Activated naive CD8-positive, alpha-beta T cell treated with anti-CD3 and anti-CD28 coated beads for 36 hours (primary cell): ENCODE measurements around the gene SLC25A25. TPM values are rescaled to one million over a fixed set of nuclear protein-coding genes. Genes with fewer than 3 reads are reported as not detected.
"Not testable (repeated sequence)": the region's sequence is repeated elsewhere in the genome, so short reads cannot be mapped to it uniquely, and the experiment has no call there.

Source experiments
- DNase-seq: peaks from one replicate; pipeline ENCODE4 v3.0.0; 2021
- H3K27ac Mint-ChIP-seq: one replicate; pipeline ENCODE4 v1.8.0; 2022; ENCODE audit warnings: mild to moderate bottlenecking, moderate library complexity, mixed read lengths
- H3K27me3 Mint-ChIP-seq: one replicate; pipeline ENCODE4 v1.8.0; 2022; ENCODE audit warnings: mild to moderate bottlenecking, mixed read lengths
- H3K36me3 Mint-ChIP-seq: one replicate; pipeline ENCODE4 v1.8.0; 2021; ENCODE audit warnings: mild to moderate bottlenecking, mixed read lengths
- H3K4me1 Mint-ChIP-seq: one replicate; pipeline ENCODE4 v1.8.0; 2021; ENCODE audit warnings: mixed read lengths
- H3K4me3 Mint-ChIP-seq: one replicate; pipeline ENCODE4 v1.8.0; 2022; ENCODE audit warnings: mild to moderate bottlenecking, moderate library complexity, mixed read lengths
- H3K9me3 Mint-ChIP-seq: one replicate; pipeline ENCODE4 v1.8.0; 2022; ENCODE audit warnings: mixed read lengths
- total RNA-seq, 2 experiments: library from RNA; stranded (reverse); gene quantifications; one replicate each; pipeline ENCODE4 v1.2.3, GENCODE V29; 2021

The SLC25A25 gene
- total RNA-seq, 2 experiments from 2014 or later = 13.0 to 14.5 TPM

GRCh38 chr9:128103589-128103962, 35.5 kb downstream of the SLC25A25 start:
- no peaks in the 10 kb centered on the region for H3K27me3 Mint-ChIP-seq
- H3K27ac Mint-ChIP-seq = peak overlapping the region; percentile 4
- peaks cover 38% of the 10 kb centered on the region for H3K4me1 Mint-ChIP-seq
- no peaks in the 10 kb centered on the region for H3K9me3 Mint-ChIP-seq
- peak; percentile 41 for DNase-seq
- peaks cover 12% of the 10 kb centered on the region for H3K36me3 Mint-ChIP-seq
- H3K4me3 Mint-ChIP-seq = no peak overlapping the region

DNA sequence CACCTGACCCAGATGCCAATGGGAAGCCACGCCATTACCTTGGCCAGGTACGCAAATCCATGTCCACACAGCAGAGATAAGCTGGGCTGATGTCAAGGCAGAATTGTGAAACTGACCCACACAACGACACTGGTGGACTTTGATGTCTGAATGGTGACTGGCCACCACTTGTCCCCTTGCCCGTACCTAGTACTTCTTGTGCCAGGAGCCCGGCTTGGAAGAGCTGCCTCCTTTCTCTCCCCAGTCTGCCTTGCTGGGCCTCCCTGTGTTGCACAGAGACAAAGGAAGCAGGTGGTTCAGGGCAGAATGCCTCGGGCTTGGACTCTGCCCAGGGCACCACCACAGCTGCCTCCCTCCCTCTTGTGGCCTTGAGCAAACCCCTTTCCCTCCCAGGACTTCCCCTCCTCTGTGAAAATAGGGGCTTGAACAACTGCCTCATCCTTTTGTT, 36.2 kb downstream of the SLC25A25 start:
- no peak for DNase-seq
- Mint-ChIP-seq H3K9me3 (no peaks in the 10 kb centered on the region), H3K36me3 (peaks cover 12% of the 10 kb centered on the region), H3K4me3 (no peak overlapping the region), H3K27ac (no peak overlapping the region), H3K27me3 (no peaks in the 10 kb centered on the region), H3K4me1 (peaks cover 32% of the 10 kb centered on the region)

- peaks cover 17% of the 10 kb centered on the region for H3K36me3 Mint-ChIP-seq
- no peaks in the 10 kb centered on the region for H3K9me3 Mint-ChIP-seq
- H3K27me3 Mint-ChIP-seq = no peaks in the 10 kb centered on the region
- no peak overlapping the region for H3K27ac Mint-ChIP-seq
- peaks cover 21% of the 10 kb centered on the region for H3K4me1 Mint-ChIP-seq
- no peak overlapping the region for H3K4me3 Mint-ChIP-seq
- DNase-seq = no peak
These were observed 37.6 kb downstream of the SLC25A25 start for GRCh38 chr9:128105538-128106175.

DNA sequence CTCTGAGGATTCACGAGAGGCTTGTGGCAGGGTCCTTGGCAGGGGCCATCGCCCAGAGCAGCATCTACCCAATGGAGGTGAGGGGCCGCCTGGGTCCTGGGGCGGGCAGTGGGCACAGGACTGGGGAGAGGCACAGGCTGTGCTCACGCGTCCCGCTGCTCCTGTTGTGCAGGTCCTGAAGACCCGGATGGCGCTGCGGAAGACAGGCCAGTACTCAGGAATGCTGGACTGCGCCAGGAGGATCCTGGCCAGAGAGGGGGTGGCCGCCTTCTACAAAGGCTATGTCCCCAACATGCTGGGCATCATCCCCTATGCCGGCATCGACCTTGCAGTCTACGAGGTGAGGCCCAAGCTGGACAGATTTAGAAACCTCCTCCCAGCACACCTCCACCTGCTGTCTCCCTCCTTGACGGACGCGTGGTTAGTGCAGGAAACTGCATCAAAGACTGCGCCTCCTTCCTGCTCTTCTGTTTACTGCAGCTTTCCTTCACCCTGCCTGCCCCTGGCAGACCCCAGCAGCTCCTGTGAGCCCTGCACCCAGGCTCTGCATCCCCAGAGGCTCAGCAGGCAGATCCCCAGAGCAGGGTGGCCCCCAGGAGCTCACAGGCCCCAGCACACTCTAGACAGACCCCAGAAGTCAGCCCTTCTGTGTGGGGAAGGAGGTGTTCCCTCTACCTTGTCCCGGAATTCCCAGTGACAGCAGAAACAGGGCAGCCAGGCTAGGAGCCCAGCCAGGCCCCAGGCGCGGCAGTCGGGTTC, 38.3 kb downstream of the SLC25A25 start:
- H3K36me3 Mint-ChIP-seq = peaks cover 16% of the 10 kb centered on the region
- H3K27me3 Mint-ChIP-seq = no peaks in the 10 kb centered on the region
- H3K4me1 Mint-ChIP-seq = peaks cover 21% of the 10 kb centered on the region
- no peak for DNase-seq
- peak overlapping the region; percentile 14 for H3K27ac Mint-ChIP-seq
- H3K9me3 Mint-ChIP-seq = no peaks in the 10 kb centered on the region
- H3K4me3 Mint-ChIP-seq = no peak overlapping the region

DNA sequence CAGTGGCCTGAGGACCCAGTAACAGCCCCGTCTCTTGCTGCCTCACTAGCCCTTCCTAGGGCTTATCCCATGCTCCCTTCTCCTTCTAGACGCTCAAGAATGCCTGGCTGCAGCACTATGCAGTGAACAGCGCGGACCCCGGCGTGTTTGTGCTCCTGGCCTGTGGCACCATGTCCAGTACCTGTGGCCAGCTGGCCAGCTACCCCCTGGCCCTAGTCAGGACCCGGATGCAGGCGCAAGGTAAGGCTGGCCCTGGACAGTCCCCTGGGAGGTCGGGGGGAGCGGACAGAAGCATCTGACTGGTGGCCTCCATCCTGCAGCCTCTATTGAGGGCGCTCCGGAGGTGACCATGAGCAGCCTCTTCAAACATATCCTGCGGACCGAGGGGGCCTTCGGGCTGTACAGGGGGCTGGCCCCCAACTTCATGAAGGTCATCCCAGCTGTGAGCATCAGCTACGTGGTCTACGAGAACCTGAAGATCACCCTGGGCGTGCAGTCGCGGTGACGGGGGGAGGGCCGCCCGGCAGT, 39.0 kb downstream of the SLC25A25 start:
- DNase-seq = no peak
- no peak overlapping the region for H3K27ac Mint-ChIP-seq
- H3K9me3 Mint-ChIP-seq = no peaks in the 10 kb centered on the region
- H3K4me1 Mint-ChIP-seq = peaks cover 21% of the 10 kb centered on the region
- no peak overlapping the region for H3K4me3 Mint-ChIP-seq
- no peaks in the 10 kb centered on the region for H3K27me3 Mint-ChIP-seq
- H3K36me3 Mint-ChIP-seq = peaks cover 16% of the 10 kb centered on the region

- H3K36me3 Mint-ChIP-seq = peaks cover 15% of the 10 kb centered on the region
- peak overlapping the region; percentile 42 for H3K27ac Mint-ChIP-seq
- no peak overlapping the region for H3K4me3 Mint-ChIP-seq
These were observed 39.6 kb downstream of the SLC25A25 start for GRCh38 chr9:128107468-128108268.

GRCh38 chr9:128108269-128109049, 40.4 kb downstream of the SLC25A25 start:
- no peaks in the 10 kb centered on the region for H3K27me3 Mint-ChIP-seq
- no peak overlapping the region for H3K4me3 Mint-ChIP-seq
- peak overlapping the region; percentile 42 for H3K27ac Mint-ChIP-seq
- peaks cover 12% of the 10 kb centered on the region for H3K4me1 Mint-ChIP-seq
- H3K36me3 Mint-ChIP-seq = peaks cover 17% of the 10 kb centered on the region
- no peaks in the 10 kb centered on the region for H3K9me3 Mint-ChIP-seq
- DNase-seq = no peak

More at GRCh38 chr9:128107468-128108268, 39.6 kb downstream of the SLC25A25 start:
- no peaks in the 10 kb centered on the region for H3K27me3 Mint-ChIP-seq
- peaks cover 19% of the 10 kb centered on the region for H3K4me1 Mint-ChIP-seq
- no peaks in the 10 kb centered on the region for H3K9me3 Mint-ChIP-seq
- DNase-seq = no peak

- Mint-ChIP-seq H3K4me1 (peaks cover 6% of the 10 kb centered on the region), H3K9me3 (no peaks in the 10 kb centered on the region), H3K4me3 (no peak overlapping the region), H3K27ac (peak overlapping the region; percentile 49), H3K36me3 (peaks cover 18% of the 10 kb centered on the region), H3K27me3 (no peaks in the 10 kb centered on the region)
- no peak for DNase-seq
These were observed 41.1 kb downstream of the SLC25A25 start for GRCh38 chr9:128109050-128109709.

DNA sequence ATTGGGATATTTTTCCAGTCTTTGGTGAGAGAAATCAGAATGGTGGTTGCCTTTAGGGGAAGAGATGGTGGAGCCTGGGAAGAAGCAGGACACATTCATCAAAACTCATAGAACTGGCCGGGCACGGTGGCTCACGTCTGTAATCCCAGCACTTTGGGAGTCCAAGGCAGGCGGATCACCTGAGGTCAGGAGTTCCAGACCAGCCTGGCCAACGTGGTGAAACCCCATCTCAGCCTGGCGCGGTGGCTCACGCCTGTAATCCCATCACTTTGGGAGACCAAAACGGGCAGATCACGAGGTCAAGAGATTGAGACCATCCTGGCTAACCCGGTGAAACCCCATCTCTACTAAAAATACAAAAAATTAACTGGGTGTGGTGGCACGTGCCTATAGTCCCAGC, 43.7 kb downstream of the SLC25A25 start:
- not testable (repeated sequence) for H3K4me3 Mint-ChIP-seq, DNase-seq, H3K9me3 Mint-ChIP-seq, H3K4me1 Mint-ChIP-seq, H3K27me3 Mint-ChIP-seq, H3K27ac Mint-ChIP-seq
- H3K36me3 Mint-ChIP-seq = peaks cover 20% of the 10 kb centered on the region

DNA sequence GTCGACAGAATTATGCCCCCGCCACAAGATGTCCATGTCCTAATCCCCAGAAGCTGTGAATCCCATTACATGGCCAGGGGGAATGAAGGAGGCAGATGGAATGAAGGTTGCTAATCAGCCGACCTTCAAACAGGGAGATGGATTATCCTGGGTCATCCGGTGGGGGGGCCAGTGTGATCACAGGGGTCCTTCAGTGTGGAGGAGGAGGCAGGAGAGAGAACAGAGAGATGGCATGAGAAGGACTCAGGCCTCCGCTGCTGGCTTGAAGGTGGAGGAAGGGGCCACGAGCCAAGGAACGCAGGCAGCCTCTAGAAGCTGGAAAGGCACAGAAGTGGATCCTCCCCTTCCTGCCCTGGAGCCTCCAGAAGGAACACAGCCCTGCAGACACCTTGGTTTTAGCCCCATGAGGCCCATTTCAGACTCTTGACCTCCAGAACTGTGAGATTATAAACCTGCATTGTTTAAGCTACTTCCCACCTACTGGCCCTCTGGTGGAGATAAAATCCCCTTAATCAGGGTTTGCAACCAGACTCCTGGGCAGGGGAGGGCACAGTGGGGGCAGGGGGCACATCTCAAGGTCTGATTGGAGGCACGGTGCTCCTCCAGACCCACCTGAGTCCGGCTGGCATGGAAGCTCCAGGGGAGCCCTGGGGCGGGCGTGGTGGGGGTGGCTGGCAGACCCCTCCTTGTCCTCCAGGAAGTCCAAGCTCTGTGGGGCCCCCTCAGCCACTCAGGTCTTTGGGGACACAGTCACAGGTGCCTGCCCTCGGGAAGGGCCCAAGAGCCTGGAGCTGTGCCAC, 45.7 kb downstream of the SLC25A25 start:
- Mint-ChIP-seq H3K27ac (no peak overlapping the region), H3K4me1 (peaks cover 11% of the 10 kb centered on the region), H3K9me3 (no peaks in the 10 kb centered on the region), H3K36me3 (peaks cover 14% of the 10 kb centered on the region), H3K27me3 (no peaks in the 10 kb centered on the region), H3K4me3 (no peak overlapping the region)
- no peak for DNase-seq

- H3K4me3 Mint-ChIP-seq = no peak overlapping the region
- peaks cover 12% of the 10 kb centered on the region for H3K36me3 Mint-ChIP-seq
- peaks cover 10% of the 10 kb centered on the region for H3K4me1 Mint-ChIP-seq
- no peak for DNase-seq
- no peak overlapping the region for H3K27ac Mint-ChIP-seq
- no peaks in the 10 kb centered on the region for H3K9me3 Mint-ChIP-seq
- H3K27me3 Mint-ChIP-seq = no peaks in the 10 kb centered on the region
These were observed 46.5 kb downstream of the SLC25A25 start for GRCh38 chr9:128114326-128115186.

GRCh38 chr9:128115187-128116103, 47.4 kb downstream of the SLC25A25 start:
- Mint-ChIP-seq H3K4me3 (no peak overlapping the region), H3K27me3 (no peaks in the 10 kb centered on the region)
- peak; percentile 24 for DNase-seq

More at GRCh38 chr9:128115187-128116103, 47.4 kb downstream of the SLC25A25 start:
- Mint-ChIP-seq H3K27ac (no peak overlapping the region), H3K36me3 (peaks cover 9% of the 10 kb centered on the region), H3K9me3 (no peaks in the 10 kb centered on the region), H3K4me1 (peaks cover 8% of the 10 kb centered on the region)
